GM12878 (cell line): Measurements from ENCODE around the gene IHH. TPM values are rescaled to one million over a fixed set of nuclear protein-coding genes. Genes with fewer than 3 reads are reported as not detected.
A peak's percentile ranks its signal among the peaks of the same experiment; 100 is the strongest.

ENCODE experiments used
- ATAC-seq: fragments of 200-7000 bp; cut with Tn5 transposase; 3 replicates; pipeline ENCODE4 v1.9.1; 2020; ENCODE audit warnings: mild to moderate bottlenecking, moderate library complexity
- BruUV-seq: library from RNA; stranded (reverse); fragments of 400-500 nt; replicated peaks from 2 replicates; lab custom pipeline; 2021; lab: Mats Ljungman, UMichigan
- CTCF ChIA-PET: fragments of 300-600 bp; sonication (Branson Sonifier 250); formaldehyde crosslinking; extraction: SDS; loops from one replicate; lab custom pipeline; 2021; ENCODE audit warnings: inconsistent platforms; lab: Yijun Ruan, JAX
- POLR2A ChIA-PET: fragments of 350-600 bp; formaldehyde crosslinking; extraction: SDS; loops from one replicate; lab custom pipeline; 2021; ENCODE audit warnings: inconsistent platforms; lab: Charles Lee
- RAD21 ChIA-PET: fragments of 300-600 bp; sonication (Branson Sonifier 250); formaldehyde crosslinking; loops from one replicate; lab custom pipeline; 2023; ENCODE audit warnings: antibody characterized with exemption; ENCODE audit not compliant: unreplicated experiment; lab: Charles Lee
- SMC1A ChIA-PET: fragments of 300-600 bp; sonication (Branson Sonifier 250); formaldehyde crosslinking; loops from one replicate; lab custom pipeline; 2023; ENCODE audit not compliant: unreplicated experiment, uncharacterized antibody; lab: Charles Lee
- DNase-seq: peaks from one replicate; pipeline ENCODE4 v3.0.0-alpha.2; 2011; ENCODE audit warnings: low read depth, low spot score
- FAIRE-seq: peaks from 3 replicates; lab custom pipeline; 2011; peaks lifted over from hg19 to GRCh38; lab: Jason Lieb, UNC
- H2AFZ ChIP-seq: 2 replicates; pipeline ENCODE4 v1.6.0; 2011; ENCODE audit warnings: low read depth, low read length, control low read depth; ENCODE audit not compliant: control insufficient read depth
- H3K27ac ChIP-seq: 2 replicates; pipeline ENCODE4 v1.5.1; 2011; ENCODE audit warnings: control low read depth; ENCODE audit not compliant: control insufficient read depth, insufficient read depth
- H3K27me3 ChIP-seq, 2 experiments: replicated peaks in 1 of 2; 2 replicates each; pipeline versions ENCODE4 v1.6.0 to v1.6.1; 2011; ENCODE audit warnings: low read length in 1 of 2; ENCODE audit not compliant: control insufficient read depth in 2 of 2, insufficient read depth in 2 of 2
- H3K36me3 ChIP-seq, 2 experiments: 2 replicates each; pipeline ENCODE4 v1.5.1; 2011; ENCODE audit warnings: low read length in 1 of 2; ENCODE audit not compliant: control insufficient read depth in 2 of 2, insufficient read depth in 2 of 2
- H3K4me1 ChIP-seq: 2 replicates; pipeline ENCODE4 v1.6.1; 2011; ENCODE audit warnings: mild to moderate bottlenecking, low read length, moderate library complexity, mixed read lengths; ENCODE audit not compliant: control insufficient read depth, insufficient read depth
- H3K4me2 ChIP-seq: 2 replicates; pipeline ENCODE4 v1.6.0; 2011; ENCODE audit warnings: control low read depth; ENCODE audit not compliant: control insufficient read depth, insufficient read depth
- H3K4me3 ChIP-seq: fragments of 200-600 bp; sonication (generic); 2 replicates; pipeline ENCODE4 v1.5.1; 2016
- H3K79me2 ChIP-seq: 2 replicates; pipeline ENCODE4 v1.6.0; 2011; ENCODE audit warnings: low read length; ENCODE audit not compliant: control insufficient read depth, insufficient read depth
- H3K9ac ChIP-seq: 2 replicates; pipeline ENCODE4 v1.8.0; 2011; ENCODE audit warnings: low read length, control low read depth, mixed read lengths; ENCODE audit not compliant: control insufficient read depth, insufficient read depth
- H3K9me3 ChIP-seq: replicated peaks from 3 replicates; pipeline ENCODE4 v1.5.1; 2011; ENCODE audit warnings: mild to moderate bottlenecking, low read length; ENCODE audit not compliant: control insufficient read depth, insufficient read depth
- H4K20me1 ChIP-seq: 2 replicates; pipeline ENCODE4 v1.6.0; 2011; ENCODE audit not compliant: control insufficient read depth, insufficient read depth
- BMI1 ChIP-seq: fragments of 450-650 bp; IDR thresholded peaks from 2 replicates; pipeline ENCODE4 v1.6.1; 2016; ENCODE audit warnings: mild to moderate bottlenecking, moderate library complexity, borderline replicate concordance
- CHD2 ChIP-seq: IDR thresholded peaks from 2 replicates; pipeline ENCODE4 v1.6.1; 2011; ENCODE audit warnings: low read depth, low read length, improper control_type of control experiment, borderline replicate concordance
- CREM ChIP-seq: IDR thresholded peaks from 2 replicates; pipeline ENCODE4 v1.6.1; 2014; ENCODE audit warnings: antibody characterized with exemption, low read depth
- CUX1 ChIP-seq: IDR thresholded peaks from 2 replicates; pipeline ENCODE4 v1.6.1; 2012; ENCODE audit warnings: improper control_type of control experiment, low read depth, low read length; ENCODE audit not compliant: insufficient replicate concordance
- EZH2 ChIP-seq: IDR thresholded peaks from 2 replicates; pipeline ENCODE4 v1.6.1; 2012; ENCODE audit warnings: low read depth, mild to moderate bottlenecking, control low read depth, inconsistent platforms, low read length, borderline replicate concordance; ENCODE audit not compliant: control insufficient read depth
- FOS ChIP-seq: IDR thresholded peaks from 3 replicates; pipeline ENCODE4 v1.6.1; 2011; ENCODE audit warnings: borderline replicate concordance; ENCODE audit not compliant: insufficient read length; ENCODE audit errors: extremely low read depth
- JUND ChIP-seq: IDR thresholded peaks from 2 replicates; pipeline ENCODE4 v1.6.1; 2012; ENCODE audit warnings: low read depth, mild to moderate bottlenecking, low read length, improper control_type of control experiment, moderate library complexity
- RELA ChIP-seq: fragments of 450-650 bp; IDR thresholded peaks from 2 replicates; pipeline ENCODE4 v1.8.0; 2014; ENCODE audit warnings: borderline replicate concordance; ENCODE audit not compliant: partially characterized antibody
- SMARCA5 ChIP-seq: fragments of 450-650 bp; IDR thresholded peaks from 2 replicates; pipeline ENCODE4 v1.6.1; 2017; ENCODE audit warnings: mild to moderate bottlenecking
- SMC3 ChIP-seq: IDR thresholded peaks from 2 replicates; pipeline ENCODE4 v1.6.1; 2011; ENCODE audit warnings: low read length, improper control_type of control experiment, borderline replicate concordance
- WGBS: methylation state at CpG from one replicate; pipeline ENCODE4 v1.1.6; 2016; ENCODE audit warnings: low lambda C conversion rate; ENCODE audit not compliant: insufficient replicate concordance, insufficient coverage; ENCODE audit errors: missing lambda C conversion rate; 5-methylcytosine and 5-hydroxymethylcytosine counted together
- in situ Hi-C: fragments of 300-500 bp; cut with MboI; formaldehyde crosslinking; loops from 9 replicates; pipeline ENCODE4 v1.14.3; 2018; ENCODE audit warnings: mixed read lengths
- intact Hi-C: fragments of 100-400 bp; cut with micrococcal nuclease; formaldehyde crosslinking; loops from one replicate; pipeline ENCODE4 v1.14.2; 2022; ENCODE audit not compliant: unreplicated experiment
- polyA plus RNA-seq, 11 experiments: library from polyadenylated mRNA; depleted of rRNA in 4 of 11; unstranded in 6 of 11; stranded (reverse) in 5 of 11; fragments of >200 nt; fragmentation: Nextera tagmentation in 4 of 11; fragmentation: Illumina TruSeq in 1 of 11; extraction: Ambion mirVana in 4 of 11; extraction: Trizol in 1 of 11; gene quantifications; 1 replicate in 1 of 11; 2 replicates in 10 of 11; pipeline versions ENCODE4 v1.2.1 to v1.2.3, GENCODE V29; 2011 to 2016; ENCODE audit warnings: inconsistent platforms in 2 of 11, missing spikeins in 2 of 11, low read depth in 1 of 11
- total RNA-seq, 4 experiments: library from RNA; depleted of rRNA in 3 of 4; stranded (reverse); fragments of >200 nt in 3 of 4; fragmentation: Illumina TruSeq in 1 of 4; extraction: Trizol in 1 of 4; gene quantifications; 2 replicates each; pipeline versions ENCODE4 v1.2.1 to v1.2.3, GENCODE V29; 2013 to 2021
- TF ChIP-seq, protein P1 (sequence below): fragments of 450-650 bp; IDR thresholded peaks from 2 replicates; pipeline ENCODE4 v1.6.1; 2017; ENCODE audit warnings: mild to moderate bottlenecking, low read depth, inconsistent platforms; ENCODE audit not compliant: poor library complexity, severe bottlenecking

IHH gene
- total and polyA plus RNA-seq, 10 of the 15 experiments (the other 5 are each of a cell fraction or from before 2014, with no cell fraction given): 0.04 TPM; not detected in 9

DNA sequence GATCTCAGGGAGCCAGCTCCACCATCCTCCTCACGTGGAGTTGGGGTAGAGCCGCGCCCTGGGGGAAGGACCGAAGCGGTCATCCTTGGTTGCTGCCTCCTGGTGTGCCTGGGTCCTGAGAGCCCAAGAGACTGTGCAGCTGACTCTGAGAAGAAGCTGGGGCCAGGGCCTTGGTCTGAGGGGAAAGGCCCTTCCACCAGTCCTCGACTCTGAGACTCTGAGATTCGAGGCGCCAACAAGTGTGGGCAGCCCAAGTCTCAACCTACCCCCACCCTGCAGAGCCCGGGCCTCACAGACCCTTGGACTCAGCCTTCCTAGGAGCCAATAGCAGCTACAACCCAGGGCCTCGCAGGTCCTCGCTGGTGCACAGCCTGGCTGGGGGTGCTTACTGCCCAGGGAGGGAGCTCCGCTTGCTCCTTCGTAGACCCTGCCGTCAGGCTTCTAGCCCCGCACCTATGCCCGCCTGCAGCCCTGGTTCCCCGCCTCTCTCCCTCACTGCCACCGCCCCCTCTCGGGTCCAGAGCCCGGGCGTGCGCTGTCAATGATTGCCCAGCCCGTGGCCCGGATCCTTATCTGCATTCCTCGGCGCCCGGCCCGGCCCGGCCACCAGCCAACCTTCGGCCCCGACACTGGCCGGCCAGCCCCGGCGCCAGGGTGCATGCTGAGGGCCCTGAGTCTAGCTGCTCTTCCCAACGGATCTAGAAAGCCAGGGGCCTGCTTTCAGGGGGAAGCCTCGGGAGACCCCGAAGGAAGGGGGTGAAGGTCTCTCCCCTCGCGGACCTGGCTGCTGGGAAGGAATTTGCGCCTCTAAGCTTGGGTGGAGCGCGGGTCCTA lies 2.0 kb downstream of the IHH start (continued):
- no peak for TF ChIP-seq SMC3
- no peak for TF ChIP-seq BMI1
- no peak for TF ChIP-seq JUND
- no peak for TF ChIP-seq RELA
- TF ChIP-seq CREM: no peak

DNA sequence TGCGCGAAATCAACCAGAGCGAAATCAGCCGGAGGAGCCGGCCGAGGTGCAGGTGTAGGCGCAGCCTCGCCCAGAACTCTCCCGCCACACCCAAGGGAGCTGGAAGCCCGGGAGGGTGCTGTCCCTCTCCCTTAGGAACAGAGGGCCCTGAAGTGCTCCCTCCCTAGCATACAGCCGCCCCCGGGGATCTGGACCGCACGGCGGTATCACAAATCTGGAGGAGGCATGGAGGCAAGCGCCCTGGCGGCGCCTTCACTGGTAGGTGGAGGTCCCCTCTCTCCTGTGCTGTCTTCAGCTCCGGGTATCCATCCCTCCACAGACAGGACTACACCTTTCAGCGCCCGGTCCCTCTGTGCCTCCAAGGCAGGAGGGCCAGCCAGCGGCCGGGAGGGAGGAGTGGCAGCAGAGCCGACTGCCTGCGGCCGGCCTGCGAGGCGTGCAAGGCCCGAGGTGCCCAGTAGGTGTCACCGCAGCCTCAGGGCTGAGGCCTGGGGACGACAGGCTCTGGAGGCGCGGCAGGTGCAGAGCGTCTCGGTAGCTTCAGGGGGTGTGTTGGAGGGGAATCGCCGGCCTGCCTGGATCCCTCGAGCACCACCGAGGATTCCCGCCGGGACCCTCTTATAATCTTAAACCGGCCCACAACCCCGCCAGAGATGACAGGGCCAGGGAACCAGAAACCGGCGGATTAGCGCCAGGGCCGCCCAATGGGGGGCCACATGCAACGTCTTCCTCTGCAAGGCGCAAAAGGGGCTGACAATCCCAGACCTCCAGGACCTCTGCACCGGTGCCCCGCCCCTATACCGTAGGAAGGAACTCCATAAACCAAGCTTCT lies 2.8 kb downstream of the IHH start:
- no peak overlapping the region; the same call in 1 of the 2 replicates for H2AFZ ChIP-seq
- H3K9me3 ChIP-seq: no peaks in the 10 kb centered on the region
- peak overlapping the region; percentile 68 for H3K4me2 ChIP-seq
- DNase-seq (no peak), FAIRE-seq (no peak), ATAC-seq (peak; percentile 99)
- no peak overlapping the region for H3K27ac ChIP-seq
- H4K20me1 ChIP-seq: no peaks in the 10 kb centered on the region
- H3K27me3 ChIP-seq: peaks cover 23 to 26% of the 10 kb centered on the region in 2 experiments
- in situ Hi-C loops (loop anchor here (5.0 kb wide), 2 partner anchors 89 to 239 kb away; no protein-coding TSS in a partner anchor), intact Hi-C loops (loop anchor here (1.0 to 5.0 kb wide), 3 partner anchors 61 to 239 kb away; no protein-coding TSS in a partner anchor)
- SMC1A ChIA-PET: interaction anchor here (0.6 to 1.7 kb wide), 6 partner anchors 46 to 99 kb away, joined by 3 to 13 read pairs (median 4); no protein-coding TSS in a partner anchor
- no TSS peak for BruUV-seq
- H3K79me2 ChIP-seq: no peaks in the 10 kb centered on the region
- POLR2A ChIA-PET: no interaction called here
- H3K4me1 ChIP-seq: no peaks in the 10 kb centered on the region
- RAD21 ChIA-PET: interaction anchor here (1.0 to 2.9 kb wide), 5 partner anchors 15 to 99 kb away, joined by 3 to 24 read pairs (median 7); no protein-coding TSS in a partner anchor
- no peak overlapping the region for H3K9ac ChIP-seq
- H3K36me3 ChIP-seq: no peaks in the 10 kb centered on the region
- WGBS: 14% methylated on average over 49 of the region's 52 CpGs
- no peak overlapping the region for H3K4me3 ChIP-seq
- CTCF ChIA-PET: interaction anchor here (0.5 to 5.2 kb wide), 19 partner anchors 10 to 283 kb away, joined by 3 to 60 read pairs (median 5); no protein-coding TSS in a partner anchor
- TF ChIP-seq EZH2 (0 out of 2 replicates have a peak, but pooled peaks have one; percentile 90), CHD2 (no peak), FOS (no peak), SMARCA5 (peak; percentile 37; the same call in 1 of the 2 replicates), CUX1 (no peak)
- TF ChIP-seq, protein P1, sequence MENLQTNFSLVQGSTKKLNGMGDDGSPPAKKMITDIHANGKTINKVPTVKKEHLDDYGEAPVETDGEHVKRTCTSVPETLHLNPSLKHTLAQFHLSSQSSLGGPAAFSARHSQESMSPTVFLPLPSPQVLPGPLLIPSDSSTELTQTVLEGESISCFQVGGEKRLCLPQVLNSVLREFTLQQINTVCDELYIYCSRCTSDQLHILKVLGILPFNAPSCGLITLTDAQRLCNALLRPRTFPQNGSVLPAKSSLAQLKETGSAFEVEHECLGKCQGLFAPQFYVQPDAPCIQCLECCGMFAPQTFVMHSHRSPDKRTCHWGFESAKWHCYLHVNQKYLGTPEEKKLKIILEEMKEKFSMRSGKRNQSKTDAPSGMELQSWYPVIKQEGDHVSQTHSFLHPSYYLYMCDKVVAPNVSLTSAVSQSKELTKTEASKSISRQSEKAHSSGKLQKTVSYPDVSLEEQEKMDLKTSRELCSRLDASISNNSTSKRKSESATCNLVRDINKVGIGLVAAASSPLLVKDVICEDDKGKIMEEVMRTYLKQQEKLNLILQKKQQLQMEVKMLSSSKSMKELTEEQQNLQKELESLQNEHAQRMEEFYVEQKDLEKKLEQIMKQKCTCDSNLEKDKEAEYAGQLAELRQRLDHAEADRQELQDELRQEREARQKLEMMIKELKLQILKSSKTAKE: no peak
